Measurements from ENCODE around the gene NAALADL2.

DNA sequence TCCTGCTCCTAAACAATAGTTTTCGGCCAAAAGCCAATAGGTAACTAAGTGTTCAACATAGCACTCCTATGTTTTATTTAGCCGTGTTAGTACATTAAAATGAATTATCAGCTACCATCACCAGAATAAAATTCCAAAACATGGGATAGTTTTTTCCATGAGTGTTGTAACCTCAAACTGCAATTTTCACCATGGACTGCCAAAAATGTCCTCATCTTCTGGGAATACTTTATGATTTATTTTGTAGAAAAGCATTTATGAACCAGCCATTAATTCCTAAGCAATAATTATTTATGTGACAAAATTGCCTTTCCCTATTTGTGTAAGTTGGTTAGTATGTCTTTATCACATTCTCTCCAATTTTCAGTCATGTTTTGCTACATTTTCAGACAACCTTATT, 438.1 kb downstream of the NAALADL2 start:
- TF ChIP-seq, protein P1, sequence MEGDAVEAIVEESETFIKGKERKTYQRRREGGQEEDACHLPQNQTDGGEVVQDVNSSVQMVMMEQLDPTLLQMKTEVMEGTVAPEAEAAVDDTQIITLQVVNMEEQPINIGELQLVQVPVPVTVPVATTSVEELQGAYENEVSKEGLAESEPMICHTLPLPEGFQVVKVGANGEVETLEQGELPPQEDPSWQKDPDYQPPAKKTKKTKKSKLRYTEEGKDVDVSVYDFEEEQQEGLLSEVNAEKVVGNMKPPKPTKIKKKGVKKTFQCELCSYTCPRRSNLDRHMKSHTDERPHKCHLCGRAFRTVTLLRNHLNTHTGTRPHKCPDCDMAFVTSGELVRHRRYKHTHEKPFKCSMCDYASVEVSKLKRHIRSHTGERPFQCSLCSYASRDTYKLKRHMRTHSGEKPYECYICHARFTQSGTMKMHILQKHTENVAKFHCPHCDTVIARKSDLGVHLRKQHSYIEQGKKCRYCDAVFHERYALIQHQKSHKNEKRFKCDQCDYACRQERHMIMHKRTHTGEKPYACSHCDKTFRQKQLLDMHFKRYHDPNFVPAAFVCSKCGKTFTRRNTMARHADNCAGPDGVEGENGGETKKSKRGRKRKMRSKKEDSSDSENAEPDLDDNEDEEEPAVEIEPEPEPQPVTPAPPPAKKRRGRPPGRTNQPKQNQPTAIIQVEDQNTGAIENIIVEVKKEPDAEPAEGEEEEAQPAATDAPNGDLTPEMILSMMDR (IDR thresholded peaks at IDR 0.05) = no peak
- no peak for TF ChIP-seq POLR2A (IDR thresholded peaks at IDR 0.05)
